ENCODE results near the gene MTG1. TPM values are rescaled to one million over a fixed set of nuclear protein-coding genes. Genes with fewer than 3 reads are reported as not detected.

The MTG1 gene
- total RNA-seq, 5 donors from 2014 or later (not counting 1 experiment from before 2014, with no cell fraction given): 46.7 to 79.3 (median 69.4) TPM

DNA sequence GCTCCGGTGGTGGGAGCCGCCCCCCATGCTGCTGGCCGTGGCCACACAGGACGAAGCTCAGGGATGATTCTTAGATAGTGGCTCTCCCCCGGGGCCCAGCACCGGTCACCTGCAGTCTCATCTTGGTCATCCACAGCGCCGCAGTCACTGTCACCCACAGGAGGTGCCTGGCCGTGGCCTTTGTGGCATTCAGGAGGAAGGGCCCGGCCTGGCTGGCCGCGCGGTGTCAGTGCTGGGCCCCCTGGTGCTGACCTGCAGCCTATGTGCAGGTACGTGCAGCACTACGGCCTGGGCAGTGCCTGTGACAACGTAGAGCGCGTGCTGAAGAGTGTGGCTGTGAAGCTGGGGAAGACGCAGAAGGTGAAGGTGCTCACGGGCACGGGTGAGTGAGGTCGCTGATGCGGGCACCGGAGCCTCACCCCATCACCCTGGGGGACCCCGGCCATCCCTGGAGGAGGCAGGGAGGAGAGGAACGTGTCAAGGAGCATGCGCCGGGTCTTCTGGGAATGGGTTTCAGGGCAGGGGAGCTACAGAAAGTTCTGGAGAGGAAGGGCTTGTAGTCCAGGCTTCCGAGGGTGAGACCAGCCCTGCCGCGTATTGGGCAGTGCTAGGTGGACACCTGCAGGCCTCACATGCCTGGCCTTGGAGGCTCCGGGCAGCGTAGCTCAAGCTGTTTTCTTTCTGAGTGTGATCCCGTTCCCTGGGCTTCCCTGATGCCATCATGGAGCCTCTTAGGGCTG, 25.4 kb downstream of the MTG1 start:
- no peak overlapping the region for H3K4me3 ChIP-seq (ENCODE audit: control insufficient read depth in 1 of 2, extremely low read depth in 1 of 2, low read length in 1 of 2)
- ChIA-PET POLR2A (no interaction called here), CTCF (no interaction called here)
- no peaks in the 10 kb centered on the region for H3K9me3 ChIP-seq
- peak overlapping the region in 1 of 3 donors; percentile 31 for H3K4me3 Mint-ChIP-seq
- no peak for ATAC-seq (replicated peaks in 1 of 4)
- WGBS (ENCODE audit: insufficient coverage): 91% methylated on average over 32 of the region's 34 CpGs
- peaks cover 22% of the 10 kb centered on the region for H3K36me3 Mint-ChIP-seq
- peaks cover 0 to 20% of the 10 kb centered on the region in 2 experiments for H3K27me3 ChIP-seq (replicated peaks in 1 of 2; ENCODE audit: control insufficient read depth in 2 of 2, extremely low read depth in 1 of 2, insufficient read depth in 2 of 2, low read length in 1 of 2)
- peaks cover 0 to 10% of the 10 kb centered on the region in 2 donors for H3K27me3 Mint-ChIP-seq
- H3K9me3 Mint-ChIP-seq: peaks cover 0 to 5% (median 0%) of the 10 kb centered on the region in 3 donors
- H3K36me3 ChIP-seq (ENCODE audit: control insufficient read depth in 2 of 2, extremely low read depth in 1 of 2, insufficient read depth in 1 of 2, low read length in 1 of 2): peaks cover 0 to 19% of the 10 kb centered on the region in 2 donors
- H3K4me1 ChIP-seq (ENCODE audit: control insufficient read depth in 1 of 2, extremely low read depth in 1 of 2, insufficient read depth in 2 of 2, low read length in 2 of 2): peaks cover 0 to 8% of the 10 kb centered on the region in 2 experiments
- peaks cover 0 to 10% (median 0%) of the 10 kb centered on the region in 3 donors for H3K4me1 Mint-ChIP-seq
- DNase-seq: no peak
- H3K27ac ChIP-seq (ENCODE audit: low read length): no peak overlapping the region
- H3K27ac Mint-ChIP-seq: no peak overlapping the region

DNA sequence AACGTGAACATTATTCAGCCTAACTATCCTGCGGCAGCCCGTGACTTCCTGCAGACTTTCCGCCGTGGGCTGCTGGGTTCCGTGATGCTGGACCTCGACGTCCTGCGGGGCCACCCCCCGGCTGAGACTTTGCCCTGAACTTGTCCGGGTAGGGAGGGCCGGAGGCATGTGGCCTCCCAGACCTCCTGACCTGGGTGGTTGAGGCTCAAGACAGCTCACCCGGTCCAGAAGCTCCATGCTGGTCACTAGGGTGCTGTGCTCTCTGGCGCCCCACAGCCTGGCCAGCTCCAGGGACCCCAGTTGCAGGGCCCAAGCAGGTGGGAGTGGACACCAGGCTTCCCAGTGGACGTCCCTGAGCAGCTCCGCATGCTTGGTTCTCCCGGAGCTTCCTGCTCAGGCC, 26.1 kb downstream of the MTG1 start:
- Histone ChIP-seq H3K27ac (ENCODE audit: low read length) (no peak overlapping the region), H3K36me3 (ENCODE audit: control insufficient read depth in 2 of 2, extremely low read depth in 1 of 2, insufficient read depth in 1 of 2, low read length in 1 of 2) (peaks cover 0 to 19% of the 10 kb centered on the region in 2 donors), H3K4me1 (ENCODE audit: control insufficient read depth in 1 of 2, extremely low read depth in 1 of 2, insufficient read depth in 2 of 2, low read length in 2 of 2) (peaks cover 0 to 8% of the 10 kb centered on the region in 2 experiments), H3K9me3 (no peaks in the 10 kb centered on the region), H3K27me3 (replicated peaks in 1 of 2; ENCODE audit: control insufficient read depth in 2 of 2, extremely low read depth in 1 of 2, insufficient read depth in 2 of 2, low read length in 1 of 2) (peaks cover 0 to 20% of the 10 kb centered on the region in 2 experiments), H3K4me3 (ENCODE audit: control insufficient read depth in 1 of 2, extremely low read depth in 1 of 2, low read length in 1 of 2) (no peak overlapping the region)
- H3K4me3 Mint-ChIP-seq: no peak overlapping the region
- no peak for ATAC-seq (replicated peaks in 1 of 4)
- 93% methylated on average over 14 of the region's 17 CpGs for WGBS (ENCODE audit: insufficient coverage)
- ChIA-PET POLR2A (no interaction called here), CTCF (no interaction called here)
- H3K9me3 Mint-ChIP-seq: peaks cover 0 to 5% (median 0%) of the 10 kb centered on the region in 3 donors
- peaks cover 0 to 10% (median 0%) of the 10 kb centered on the region in 3 donors for H3K4me1 Mint-ChIP-seq
- peaks cover 0 to 10% of the 10 kb centered on the region in 2 donors for H3K27me3 Mint-ChIP-seq
- no peak overlapping the region for H3K27ac Mint-ChIP-seq
- H3K36me3 Mint-ChIP-seq: peaks cover 18% of the 10 kb centered on the region
- DNase-seq: no peak

DNA sequence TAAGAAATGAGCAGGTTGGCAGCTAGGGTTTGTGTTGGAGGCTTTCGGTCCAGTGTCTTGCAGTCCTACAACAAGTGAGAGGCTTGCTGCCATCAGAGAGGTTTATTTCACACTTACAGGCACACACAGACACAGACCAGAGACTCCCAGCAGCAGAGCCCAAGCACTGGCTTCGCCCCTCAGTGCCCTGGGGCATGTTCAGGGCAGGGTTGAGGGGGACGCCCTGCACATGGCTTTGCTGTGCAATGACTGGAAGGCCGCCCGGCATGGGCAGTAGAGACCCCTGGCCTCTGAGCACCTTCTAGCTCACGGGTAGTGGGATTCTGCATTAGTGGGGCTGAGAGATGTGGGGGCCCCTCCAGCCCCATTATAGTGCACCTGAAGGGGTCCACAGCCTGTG, 26.6 kb downstream of the MTG1 start:
- Mint-ChIP-seq H3K27ac (no peak overlapping the region), H3K4me3 (no peak overlapping the region), H3K9me3 (peaks cover 0 to 2% (median 0%) of the 10 kb centered on the region in 3 donors), H3K27me3 (peaks cover 0 to 10% of the 10 kb centered on the region in 2 donors), H3K4me1 (peaks cover 0 to 6% (median 0%) of the 10 kb centered on the region in 3 donors), H3K36me3 (peaks cover 13% of the 10 kb centered on the region)
- POLR2A ChIA-PET: no interaction called here
- no peak overlapping the region for H3K27ac ChIP-seq (ENCODE audit: low read length)
- no peak overlapping the region for H3K4me3 ChIP-seq (ENCODE audit: control insufficient read depth in 1 of 2, extremely low read depth in 1 of 2, low read length in 1 of 2)
- DNase-seq (no peak), ATAC-seq (replicated peaks in 1 of 4) (no peak)
- H3K9me3 ChIP-seq: no peaks in the 10 kb centered on the region
- WGBS (ENCODE audit: insufficient coverage): 78% methylated on average over 5 of the region's 6 CpGs
- H3K36me3 ChIP-seq (ENCODE audit: control insufficient read depth in 2 of 2, extremely low read depth in 1 of 2, insufficient read depth in 1 of 2, low read length in 1 of 2): peaks cover 0 to 15% of the 10 kb centered on the region in 2 donors
- CTCF ChIA-PET: no interaction called here
- peaks cover 0 to 8% of the 10 kb centered on the region in 2 experiments for H3K4me1 ChIP-seq (ENCODE audit: control insufficient read depth in 1 of 2, extremely low read depth in 1 of 2, insufficient read depth in 2 of 2, low read length in 2 of 2)
- H3K27me3 ChIP-seq (replicated peaks in 1 of 2; ENCODE audit: control insufficient read depth in 2 of 2, extremely low read depth in 1 of 2, insufficient read depth in 2 of 2, low read length in 1 of 2): peaks cover 0 to 23% of the 10 kb centered on the region in 2 experiments

GRCh38 chr10:133421336-133422222, 27.6 kb downstream of the MTG1 start:
- Mint-ChIP-seq H3K27ac (no peak overlapping the region), H3K9me3 (no peaks in the 10 kb centered on the region)
- POLR2A ChIA-PET: no interaction called here

GRCh38 chr10:133422223-133422806, 28.4 kb downstream of the MTG1 start:
- Mint-ChIP-seq H3K4me1 (peaks cover 0 to 6% (median 0%) of the 10 kb centered on the region in 3 donors), H3K9me3 (no peaks in the 10 kb centered on the region), H3K27me3 (peaks cover 0 to 10% of the 10 kb centered on the region in 2 donors), H3K27ac (no peak overlapping the region), H3K36me3 (peaks cover 6% of the 10 kb centered on the region), H3K4me3 (peak overlapping the region in 1 of 3 donors; percentile 50)
- no peak for ATAC-seq (replicated peaks in 1 of 4)
- CTCF ChIA-PET: no interaction called here
- H3K4me3 ChIP-seq (ENCODE audit: control insufficient read depth in 1 of 2, extremely low read depth in 1 of 2, low read length in 1 of 2): no peak overlapping the region
- DNase-seq: no peak
- H3K9me3 ChIP-seq: no peaks in the 10 kb centered on the region
- H3K27ac ChIP-seq (ENCODE audit: low read length): no peak overlapping the region
- 97% methylated on average over 11 of the region's 16 CpGs for WGBS (ENCODE audit: insufficient coverage)
- POLR2A ChIA-PET: no interaction called here
- peaks cover 0 to 23% of the 10 kb centered on the region in 2 experiments for H3K27me3 ChIP-seq (replicated peaks in 1 of 2; ENCODE audit: control insufficient read depth in 2 of 2, extremely low read depth in 1 of 2, insufficient read depth in 2 of 2, low read length in 1 of 2)
- peaks cover 0 to 13% of the 10 kb centered on the region in 2 donors for H3K36me3 ChIP-seq (ENCODE audit: control insufficient read depth in 2 of 2, extremely low read depth in 1 of 2, insufficient read depth in 1 of 2, low read length in 1 of 2)
- peaks cover 0 to 8% of the 10 kb centered on the region in 2 experiments for H3K4me1 ChIP-seq (ENCODE audit: control insufficient read depth in 1 of 2, extremely low read depth in 1 of 2, insufficient read depth in 2 of 2, low read length in 2 of 2)

More at GRCh38 chr10:133421336-133422222, 27.6 kb downstream of the MTG1 start:
- Mint-ChIP-seq H3K36me3 (peaks cover 6% of the 10 kb centered on the region), H3K4me1 (peaks cover 0 to 6% (median 0%) of the 10 kb centered on the region in 3 donors), H3K4me3 (peak overlapping the region in 1 of 3 donors; percentile 50), H3K27me3 (peaks cover 0 to 10% of the 10 kb centered on the region in 2 donors)
- Histone ChIP-seq H3K36me3 (ENCODE audit: control insufficient read depth in 2 of 2, extremely low read depth in 1 of 2, insufficient read depth in 1 of 2, low read length in 1 of 2) (peaks cover 0 to 13% of the 10 kb centered on the region in 2 donors), H3K4me3 (ENCODE audit: control insufficient read depth in 1 of 2, extremely low read depth in 1 of 2, low read length in 1 of 2) (no peak overlapping the region), H3K4me1 (ENCODE audit: control insufficient read depth in 1 of 2, extremely low read depth in 1 of 2, insufficient read depth in 2 of 2, low read length in 2 of 2) (peaks cover 0 to 8% of the 10 kb centered on the region in 2 experiments), H3K27ac (ENCODE audit: low read length) (no peak overlapping the region), H3K9me3 (no peaks in the 10 kb centered on the region), H3K27me3 (replicated peaks in 1 of 2; ENCODE audit: control insufficient read depth in 2 of 2, extremely low read depth in 1 of 2, insufficient read depth in 2 of 2, low read length in 1 of 2) (peaks cover 0 to 23% of the 10 kb centered on the region in 2 experiments)
- no peak for DNase-seq
- ATAC-seq (replicated peaks in 1 of 4): no peak
- CTCF ChIA-PET: no interaction called here
- WGBS (ENCODE audit: insufficient coverage): 95% methylated on average over 13 of the region's 17 CpGs

Measured in T-cell (primary cell).